Mammary epithelial cell (primary cell): Measurements from ENCODE around the gene DLG1.

ENCODE experiments used
- EZH2 ChIP-seq: IDR thresholded peaks from 2 replicates; pipeline ENCODE4 v1.6.1; 2012; ENCODE audit warnings: low read length, inconsistent platforms, borderline replicate concordance
- TF ChIP-seq, protein P1 (sequence below), 2 donors: IDR thresholded peaks in 1 of 2; conservative IDR thresholded peaks in 1 of 2; 2 replicates each; pipeline ENCODE4 v1.5.1; 2011 to 2012; ENCODE audit warnings: inconsistent platforms in 2 of 2, low read length in 2 of 2, mild to moderate bottlenecking in 2 of 2, control low read depth in 1 of 2, low read depth in 1 of 2; ENCODE audit not compliant: insufficient read depth in 1 of 2; ENCODE audit errors: extremely low read depth in 1 of 2

DNA sequence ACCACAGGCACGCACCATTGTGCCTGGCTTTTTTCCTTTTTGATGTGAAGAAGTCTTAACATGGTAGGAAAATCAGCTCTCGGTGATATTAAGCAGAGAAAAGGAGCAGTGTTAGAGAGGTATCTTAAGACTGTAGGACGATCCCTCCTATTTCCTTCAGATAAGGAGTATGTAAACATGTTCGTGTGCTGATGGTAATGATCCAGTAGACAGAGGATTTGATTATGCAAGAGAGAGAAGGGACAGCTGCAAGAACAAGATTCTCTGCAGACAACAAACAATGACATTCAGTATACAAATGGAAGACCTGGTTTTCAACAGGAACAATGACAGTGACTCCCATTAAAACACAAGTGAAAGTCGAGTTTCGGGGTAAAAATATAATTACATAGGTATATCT lies 173.7 kb downstream of the DLG1 start:
- TF ChIP-seq, protein P1, sequence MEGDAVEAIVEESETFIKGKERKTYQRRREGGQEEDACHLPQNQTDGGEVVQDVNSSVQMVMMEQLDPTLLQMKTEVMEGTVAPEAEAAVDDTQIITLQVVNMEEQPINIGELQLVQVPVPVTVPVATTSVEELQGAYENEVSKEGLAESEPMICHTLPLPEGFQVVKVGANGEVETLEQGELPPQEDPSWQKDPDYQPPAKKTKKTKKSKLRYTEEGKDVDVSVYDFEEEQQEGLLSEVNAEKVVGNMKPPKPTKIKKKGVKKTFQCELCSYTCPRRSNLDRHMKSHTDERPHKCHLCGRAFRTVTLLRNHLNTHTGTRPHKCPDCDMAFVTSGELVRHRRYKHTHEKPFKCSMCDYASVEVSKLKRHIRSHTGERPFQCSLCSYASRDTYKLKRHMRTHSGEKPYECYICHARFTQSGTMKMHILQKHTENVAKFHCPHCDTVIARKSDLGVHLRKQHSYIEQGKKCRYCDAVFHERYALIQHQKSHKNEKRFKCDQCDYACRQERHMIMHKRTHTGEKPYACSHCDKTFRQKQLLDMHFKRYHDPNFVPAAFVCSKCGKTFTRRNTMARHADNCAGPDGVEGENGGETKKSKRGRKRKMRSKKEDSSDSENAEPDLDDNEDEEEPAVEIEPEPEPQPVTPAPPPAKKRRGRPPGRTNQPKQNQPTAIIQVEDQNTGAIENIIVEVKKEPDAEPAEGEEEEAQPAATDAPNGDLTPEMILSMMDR (conservative IDR thresholded peaks at IDR 0.05 in 1 of 2, IDR thresholded peaks at IDR 0.05 in 1 of 2; ENCODE audit: extremely low read depth in 1 of 2, insufficient read depth in 1 of 2, low read depth in 1 of 2, low read length in 2 of 2), result no peak
- TF ChIP-seq EZH2, result no peak
